Stimulated activated CD8-positive, alpha-beta memory T cell treated with anti-CD3 and anti-CD28 coated beads, Interleukin-7, amount 100 ng/mL, for 4 hours (primary cell): ENCODE data around the gene DIDO1.
A peak's percentile ranks its signal among the peaks of the same experiment; 100 is the strongest.
"Not testable (repeated sequence)": the region's sequence is repeated elsewhere in the genome, so short reads cannot be mapped to it uniquely, and the experiment has no call there.

Source experiments
- DNase-seq, 2 donors: peaks; one replicate each; pipeline ENCODE4 v3.0.0-alpha.2; 2020; ENCODE audit warnings: low read depth in 2 of 2

The DIDO1 gene

GRCh38 chr20:62929051-62929538 is 2.8 kb upstream of the DIDO1 start:
- peak in 1 of 2 donors; percentile 52 for DNase-seq

DNA sequence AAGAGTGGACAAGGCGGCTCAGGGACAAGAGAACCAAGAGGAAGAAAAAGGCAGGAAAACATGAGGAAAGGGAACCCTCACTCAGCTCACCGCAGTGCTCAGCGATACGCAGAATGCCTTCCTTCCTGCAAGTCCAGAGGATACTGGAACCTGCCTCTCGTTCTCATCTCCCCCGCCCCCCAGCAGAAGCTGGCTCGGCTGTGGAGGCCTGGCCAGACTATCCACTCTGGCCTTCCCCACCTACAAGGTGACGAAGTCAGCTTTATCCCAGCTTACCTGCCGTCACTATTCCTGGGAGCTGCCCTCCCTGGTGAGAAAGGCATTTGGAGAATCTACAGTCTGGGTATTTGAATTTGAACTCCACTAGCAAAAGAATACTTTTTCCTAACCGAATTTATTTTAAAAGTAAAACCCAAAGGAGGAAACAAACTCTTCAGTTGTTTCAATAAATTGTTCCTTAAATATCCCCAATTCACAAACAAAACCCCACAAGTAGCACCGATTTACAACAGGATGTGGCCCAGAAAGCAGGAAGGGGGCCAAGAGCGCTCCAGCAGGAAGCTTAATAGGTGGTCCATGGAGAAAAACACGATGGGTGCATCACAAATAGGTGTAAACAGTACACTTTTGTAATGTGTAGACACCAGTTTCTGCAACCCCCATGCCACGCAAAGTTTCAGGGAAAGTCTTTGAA is 2.1 kb upstream of the DIDO1 start:
- no peak for DNase-seq

GRCh38 chr20:62927128-62927705 is 912 bp upstream of the DIDO1 start:
- DNase-seq = no peak

DNA sequence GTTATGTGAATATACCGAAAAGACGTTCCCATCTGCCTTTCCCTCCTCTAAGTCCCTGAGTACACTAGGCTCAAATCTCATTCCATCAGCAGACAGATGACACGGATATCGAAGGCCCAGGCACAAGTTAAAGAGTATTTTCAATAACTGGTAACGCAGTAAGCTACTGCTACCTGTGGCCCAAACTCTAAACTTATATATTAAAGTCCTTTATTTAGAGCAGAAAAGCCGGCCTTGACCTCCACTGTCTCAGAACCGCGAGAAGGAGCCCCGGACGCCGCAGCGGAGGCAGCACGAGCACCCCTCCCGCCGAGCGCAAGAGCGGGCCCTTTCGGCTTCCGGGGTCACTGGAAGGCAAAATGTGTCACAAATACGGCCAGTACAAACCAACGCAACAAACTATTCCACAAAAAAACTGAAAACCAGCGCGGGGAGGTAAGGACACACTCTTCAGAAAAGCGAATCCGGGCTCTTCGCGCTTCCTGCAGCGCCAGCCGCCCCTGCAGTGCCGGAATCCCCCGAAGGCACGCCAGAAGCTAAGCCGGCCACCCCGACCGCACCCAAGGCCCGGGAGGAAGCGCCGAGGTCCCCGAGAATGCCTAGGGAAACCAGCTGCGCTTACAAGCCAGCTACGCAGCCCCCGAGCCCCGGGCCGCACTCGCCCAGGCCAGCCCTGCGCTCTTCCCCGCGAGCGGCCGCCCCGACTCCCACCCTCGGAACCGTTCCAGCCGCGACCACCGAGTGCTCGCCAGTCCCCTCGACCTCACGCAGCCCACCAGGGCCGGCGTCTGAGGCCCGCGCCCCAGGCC is 681 bp downstream of the DIDO1 start:
- peak in 1 of 2 donors; percentile 34 for DNase-seq

- DNase-seq = no peak
These were observed 1.3 kb downstream of the DIDO1 start for GRCh38 chr20:62925076-62925419.

GRCh38 chr20:62924442-62925075 is 1.7 kb downstream of the DIDO1 start:
- DNase-seq = no peak

- no peak for DNase-seq
These were observed 2.5 kb downstream of the DIDO1 start for GRCh38 chr20:62923669-62924441.

DNA sequence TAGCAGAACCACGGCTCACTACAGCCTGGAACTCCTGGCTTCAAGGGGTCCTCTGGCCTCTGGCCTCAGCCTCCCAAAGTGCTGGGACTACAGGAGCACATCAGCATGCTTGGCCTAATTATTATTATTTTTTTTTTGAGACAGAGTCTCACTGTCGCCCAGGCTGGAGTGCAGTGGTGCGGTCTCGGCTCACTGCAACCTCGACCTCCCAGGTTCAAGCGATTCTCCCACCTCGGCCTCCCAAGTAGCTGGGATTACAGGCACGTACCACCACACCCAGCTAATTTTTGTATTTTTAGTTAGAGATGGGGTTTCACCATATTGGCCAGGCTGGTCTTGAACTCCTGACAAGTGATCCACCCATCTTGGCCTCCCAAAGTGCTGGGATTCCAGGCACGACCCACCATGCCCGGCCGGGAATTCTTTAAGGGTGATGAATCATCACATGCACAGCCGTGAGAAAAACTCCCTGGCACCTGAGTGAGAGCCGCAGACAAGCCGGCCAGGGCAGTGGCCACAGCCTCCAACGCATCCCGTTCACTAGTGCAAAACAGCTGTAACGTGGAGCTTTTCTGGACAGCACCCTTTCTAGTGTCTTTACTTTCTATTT is 3.1 kb downstream of the DIDO1 start:
- not testable (repeated sequence) for DNase-seq

- peak in 1 of 2 donors; percentile 28 for DNase-seq
These were observed 3.8 kb downstream of the DIDO1 start for GRCh38 chr20:62922451-62922921.

DNA sequence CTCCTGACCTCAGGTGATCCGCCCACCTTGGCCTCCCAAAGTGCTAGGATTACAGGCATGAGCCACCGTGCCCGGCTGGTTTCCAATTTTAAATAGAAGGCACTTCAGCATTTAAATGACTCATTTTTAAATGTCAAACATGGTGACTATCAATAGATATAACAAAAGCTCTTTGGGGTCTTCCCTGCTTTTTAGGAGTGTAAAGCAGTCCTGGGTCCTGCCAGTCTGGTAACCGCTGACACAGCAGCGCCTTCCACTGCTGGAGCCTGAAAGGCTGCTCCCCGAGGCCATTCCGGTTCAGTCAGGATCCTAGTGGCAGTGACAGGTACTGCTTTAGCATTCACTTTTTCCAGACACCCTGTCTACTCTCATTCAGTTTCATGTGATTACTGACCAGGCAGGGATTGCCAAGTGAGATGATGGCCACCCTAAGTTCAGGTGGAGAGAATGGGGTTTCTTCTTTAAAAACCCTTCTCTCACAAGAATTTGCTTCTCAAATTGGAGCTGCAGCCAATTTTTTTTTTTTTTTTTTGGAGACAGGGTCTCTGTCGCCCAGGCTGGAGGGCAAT is 5.1 kb downstream of the DIDO1 start:
- DNase-seq = peak in 1 of 2 donors; percentile 42

- no peak for DNase-seq
These were observed 6.2 kb downstream of the DIDO1 start for GRCh38 chr20:62920039-62920645.

DNA sequence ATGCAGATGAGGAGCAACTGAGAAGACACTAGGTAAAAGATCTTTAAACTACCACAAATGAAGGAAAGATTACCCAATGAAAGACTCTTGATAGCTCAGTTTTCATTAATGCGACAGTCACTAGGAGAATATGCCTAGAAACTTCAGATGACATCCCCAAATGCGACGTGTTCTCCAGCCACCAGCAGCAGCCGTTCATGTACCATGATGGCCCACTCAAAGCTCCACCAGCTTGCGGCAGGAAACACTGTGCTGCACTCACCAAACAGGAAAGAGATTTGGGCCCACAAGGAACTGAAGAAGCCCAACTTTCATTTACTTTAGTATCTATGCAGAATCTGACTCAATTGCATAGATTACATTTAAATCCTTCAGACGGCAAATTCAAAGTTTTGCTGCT is 7.5 kb downstream of the DIDO1 start:
- DNase-seq = no peak

GRCh38 chr20:62918147-62918546 is 8.2 kb downstream of the DIDO1 start:
- no peak for DNase-seq

DNA sequence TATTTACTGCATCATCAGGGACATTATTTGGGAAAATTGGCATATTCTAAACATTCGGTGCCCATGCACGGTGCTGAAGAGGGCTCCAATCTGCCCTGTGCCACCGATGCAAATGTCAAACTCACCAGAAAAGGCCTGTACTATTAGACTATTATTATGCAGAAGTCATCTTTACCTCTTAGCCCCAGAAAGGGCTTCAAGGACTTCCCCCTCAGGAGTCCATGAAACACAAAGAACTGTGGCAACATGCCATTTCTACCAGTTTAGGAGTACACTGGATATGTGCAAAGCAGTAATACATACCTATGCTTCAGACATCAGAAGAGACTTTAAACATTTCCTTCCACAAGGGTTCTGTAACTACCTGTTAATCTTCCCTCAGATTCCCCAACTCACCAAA is 8.6 kb downstream of the DIDO1 start:
- no peak for DNase-seq

DNA sequence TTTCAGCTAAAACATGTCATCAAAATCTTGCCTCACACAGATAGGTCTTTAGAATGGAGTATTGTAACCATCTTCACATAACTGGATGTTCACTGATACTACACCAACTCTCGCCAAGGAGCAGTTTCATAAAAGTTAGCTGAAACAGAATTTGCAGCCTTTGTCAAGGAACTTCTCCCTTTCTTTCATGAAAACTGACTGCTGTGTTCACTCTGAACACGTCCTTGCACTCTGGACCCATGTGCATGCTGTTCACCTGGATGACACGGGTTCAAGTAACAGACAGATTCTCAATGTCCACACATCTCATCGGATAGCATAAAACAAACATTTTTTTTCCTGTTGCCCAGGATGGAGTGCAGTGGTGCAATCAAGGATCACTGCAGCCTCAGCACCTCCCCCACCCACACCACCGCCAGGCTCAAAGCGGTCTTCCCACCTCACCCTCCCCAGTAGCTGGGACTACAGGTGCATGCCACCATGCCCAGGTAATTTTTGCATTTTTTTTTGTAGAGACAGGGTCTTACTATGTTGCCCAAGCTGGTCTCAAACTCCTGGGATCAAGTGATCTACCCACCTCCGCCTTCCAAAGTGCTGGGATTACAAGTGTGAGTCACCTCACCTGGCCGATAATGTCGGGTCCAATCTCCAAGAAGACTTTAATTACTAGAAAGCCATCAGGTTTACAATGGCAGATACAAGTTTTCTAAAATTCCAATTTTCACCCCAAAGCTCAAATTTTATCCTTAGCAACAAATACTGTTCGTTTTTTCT is 9.4 kb downstream of the DIDO1 start:
- DNase-seq = no peak

GRCh38 chr20:62914970-62915457 is 11.3 kb downstream of the DIDO1 start:
- DNase-seq = no peak

DNA sequence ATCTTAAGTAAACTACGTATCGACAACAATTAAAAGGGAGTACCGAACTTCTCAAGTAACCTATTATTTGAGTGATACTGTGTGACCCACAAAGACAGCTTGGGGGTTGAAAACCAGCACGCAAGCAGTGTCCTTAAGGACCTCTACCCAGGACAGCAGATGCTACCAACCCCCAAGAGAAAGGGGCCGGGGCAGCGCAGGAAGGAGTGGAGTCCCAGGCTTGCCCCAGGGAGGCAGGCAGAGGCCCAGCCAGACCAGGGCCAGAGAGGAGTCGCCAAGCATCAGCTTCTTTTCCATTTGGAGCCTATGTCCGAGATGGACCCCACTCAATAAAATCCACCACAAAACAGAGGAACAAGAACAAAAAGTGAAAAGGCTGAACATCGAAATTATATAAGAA is 11.9 kb downstream of the DIDO1 start:
- DNase-seq = no peak

- DNase-seq = no peak
These were observed 13.2 kb downstream of the DIDO1 start for GRCh38 chr20:62913043-62913630.
